HG03342 (cell line): ENCODE data around the gene STK32C.
"Not testable (repeated sequence)": the region's sequence is repeated elsewhere in the genome, so short reads cannot be mapped to it uniquely, and the experiment has no call there.

ENCODE experiments used
- ATAC-seq: cut with Tn5 transposase; IDR thresholded peaks from one replicate; pipeline ENCODE4 v1.9.1; 2021; ENCODE audit warnings: mild to moderate bottlenecking, moderate library complexity; ENCODE audit not compliant: unreplicated experiment

STK32C gene

GRCh38 chr10:132319853-132320653, 12.3 kb upstream of the STK32C start:
- peak; percentile 100 for ATAC-seq

- not testable (repeated sequence) for ATAC-seq
Observed at GRCh38 chr10:132317477-132317876, 9.7 kb upstream of the STK32C start.

DNA sequence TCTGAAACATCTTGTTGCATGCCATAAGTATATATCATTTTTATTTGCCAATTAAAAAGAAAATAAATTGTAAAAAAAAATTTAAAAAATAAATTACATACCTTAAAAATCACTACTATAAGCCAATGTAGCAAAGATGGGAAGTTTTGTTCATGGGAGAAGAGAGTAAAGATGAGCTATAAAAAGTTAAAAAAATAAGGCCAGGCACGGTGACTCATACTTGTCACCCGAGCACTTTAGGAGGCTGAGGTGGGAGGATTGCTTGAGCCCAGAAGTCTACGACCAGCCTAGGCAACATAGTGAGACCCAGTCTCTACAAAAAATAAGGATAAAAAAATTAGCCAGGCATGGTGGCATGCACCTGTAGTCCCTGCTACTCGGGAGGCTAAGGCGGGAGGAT, 8.4 kb upstream of the STK32C start:
- ATAC-seq: no peak

GRCh38 chr10:132314881-132315280, 7.1 kb upstream of the STK32C start:
- not testable (repeated sequence) for ATAC-seq

GRCh38 chr10:132314336-132314735, 6.6 kb upstream of the STK32C start:
- no peak for ATAC-seq

DNA sequence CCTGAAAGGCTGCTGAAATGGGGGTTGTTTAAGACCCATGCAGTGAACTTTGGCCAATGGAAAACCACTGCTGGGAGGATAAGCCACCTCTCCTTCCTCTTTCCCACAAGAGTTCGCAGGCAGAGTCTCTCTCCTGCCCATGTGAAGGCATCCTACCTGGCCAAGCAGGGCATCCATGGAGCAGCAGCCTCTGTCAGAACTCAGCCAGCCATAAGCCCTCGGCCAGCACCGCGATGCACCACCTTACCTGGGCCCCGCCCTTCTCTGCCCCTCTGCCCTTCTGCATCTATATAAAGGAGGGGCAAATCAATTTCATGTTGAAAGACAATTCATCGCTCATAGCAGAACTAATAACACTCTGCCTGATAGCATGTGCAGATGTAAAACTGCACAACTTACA, 6.1 kb upstream of the STK32C start:
- no peak for ATAC-seq

DNA sequence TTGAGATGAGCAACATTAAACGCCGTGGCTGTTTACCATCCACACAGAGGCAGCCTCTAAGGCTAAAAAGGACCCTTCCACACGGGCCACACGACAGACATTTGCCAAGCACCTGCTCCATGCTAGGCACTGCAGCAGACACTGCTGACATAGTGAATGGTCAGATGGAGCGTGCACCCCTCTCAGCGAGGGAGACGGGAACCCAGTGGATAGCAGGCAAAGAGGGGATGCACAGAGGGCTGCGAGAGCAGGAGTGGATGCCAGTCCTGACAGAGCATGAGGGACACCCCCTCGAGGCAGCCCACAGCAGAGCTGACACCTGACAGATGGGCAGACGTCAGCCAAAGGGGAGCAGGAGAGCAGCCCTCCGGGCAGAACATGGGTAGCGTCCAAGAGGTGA, 5.6 kb upstream of the STK32C start:
- no peak for ATAC-seq

DNA sequence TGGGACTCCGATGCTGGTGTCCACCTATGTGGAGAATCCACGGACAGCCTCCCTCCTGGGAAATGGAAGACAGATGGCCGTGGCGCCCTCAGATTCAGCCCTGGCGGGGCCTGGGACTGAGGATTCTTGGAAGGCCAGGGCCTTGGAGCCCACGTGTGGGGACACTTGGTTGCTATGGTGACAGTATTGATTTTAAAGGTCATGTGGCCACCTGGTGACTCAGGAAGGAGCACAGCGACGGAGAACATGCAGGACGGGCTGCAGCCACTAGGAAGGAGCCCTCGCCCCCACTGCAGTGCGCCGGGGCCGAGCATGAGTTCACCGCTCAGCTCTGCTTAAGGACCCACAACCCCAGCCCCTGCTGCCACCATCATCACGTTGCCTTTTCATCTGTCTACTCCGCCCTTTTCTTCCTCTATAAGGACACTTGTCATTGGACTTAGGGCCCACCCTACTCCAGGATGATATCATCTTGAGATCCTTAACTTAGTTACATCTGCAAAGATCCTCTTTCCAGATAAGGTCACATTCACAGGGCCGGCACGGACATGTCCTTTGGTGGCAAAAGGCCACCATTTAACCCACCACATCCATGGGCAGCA, 3.7 kb upstream of the STK32C start:
- ATAC-seq: no peak

DNA sequence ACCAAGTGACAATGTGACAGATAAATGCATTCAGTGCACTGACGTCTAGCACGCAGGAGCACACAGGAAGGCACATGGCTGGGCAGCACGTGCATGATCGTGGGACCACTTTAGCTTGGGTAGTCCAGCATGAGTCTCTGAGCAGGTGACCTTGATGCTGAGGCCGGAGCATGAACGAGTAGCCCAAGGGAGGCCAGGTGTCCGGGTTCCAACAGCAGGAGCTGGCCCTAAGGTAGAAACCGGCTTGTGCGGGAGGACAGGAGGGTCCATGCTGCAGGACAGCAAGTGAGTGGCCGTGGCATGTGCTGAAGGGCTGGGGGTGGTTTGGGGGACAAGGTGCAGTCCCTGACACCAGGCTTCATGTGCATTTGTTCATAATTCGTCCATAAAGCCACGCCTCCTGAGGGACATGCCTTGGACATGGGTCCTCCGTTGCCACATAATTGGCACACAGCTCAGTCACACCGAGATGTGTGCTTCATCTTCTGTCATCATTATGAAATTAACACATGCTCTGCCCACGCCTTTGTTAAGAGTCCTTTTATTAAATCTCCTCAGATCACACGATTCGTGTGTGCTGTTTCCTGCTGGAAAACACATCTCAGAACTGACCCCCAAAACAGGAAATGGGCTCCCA, 3.1 kb upstream of the STK32C start:
- no peak for ATAC-seq

DNA sequence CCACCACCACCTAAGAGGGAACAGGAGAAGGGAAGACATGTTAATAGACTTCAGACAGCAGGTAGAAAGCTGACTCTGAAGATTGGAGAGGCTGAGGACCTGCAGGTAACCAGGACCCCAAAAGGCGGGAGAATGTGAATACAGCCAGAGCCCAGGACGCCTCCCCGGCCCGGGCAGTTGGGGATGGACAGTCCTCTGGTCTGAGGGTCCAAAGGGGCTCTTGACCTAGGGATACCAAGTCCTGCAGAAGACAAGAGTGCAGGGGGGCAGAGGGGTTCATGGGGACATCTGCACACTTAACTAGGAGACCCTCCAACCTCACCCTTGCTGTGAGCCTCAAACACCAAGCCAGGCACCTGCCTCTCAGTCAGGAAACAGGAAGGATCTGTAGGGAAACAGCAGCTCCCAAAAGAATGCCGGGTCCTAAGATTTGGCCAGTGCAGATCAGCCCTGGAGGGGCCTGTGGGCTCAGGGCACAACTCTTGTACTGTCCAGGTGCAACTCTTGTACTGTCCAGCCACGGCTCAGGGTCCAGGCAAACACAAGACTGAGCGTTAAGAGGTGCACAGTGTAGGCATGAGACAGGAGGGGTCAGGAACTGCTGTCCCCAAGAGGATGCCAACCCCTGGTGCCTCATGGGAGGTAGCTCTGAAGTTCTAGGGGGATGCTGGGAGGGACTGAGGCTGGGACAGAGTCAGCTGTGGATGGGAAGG, 2.3 kb upstream of the STK32C start:
- ATAC-seq: no peak

DNA sequence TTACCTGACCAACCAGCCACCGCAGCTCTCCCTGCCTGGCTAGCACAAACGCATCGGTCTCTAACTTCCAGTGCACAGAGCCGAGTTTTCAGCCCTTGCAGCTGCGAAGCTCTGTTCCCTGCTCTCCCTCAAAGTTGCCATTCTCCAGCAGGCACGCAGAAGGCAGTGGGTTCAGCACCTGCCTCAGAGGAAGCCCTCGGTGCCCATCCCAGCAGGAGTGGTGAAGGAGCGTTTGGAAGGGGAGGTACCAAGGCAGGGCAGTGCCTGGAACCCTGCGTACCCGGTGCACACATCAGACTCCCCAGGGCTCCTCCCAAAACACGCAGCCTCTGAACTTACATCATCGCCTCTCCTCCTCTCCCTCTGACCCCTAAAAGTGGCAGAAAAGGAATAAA, 1.7 kb upstream of the STK32C start:
- ATAC-seq: no peak

GRCh38 chr10:132308587-132309470, 1.1 kb upstream of the STK32C start:
- no peak for ATAC-seq

- ATAC-seq: peak; percentile 26
Observed at GRCh38 chr10:132306864-132307751, 642 bp downstream of the STK32C start.

GRCh38 chr10:132306343-132306685, 1.4 kb downstream of the STK32C start:
- ATAC-seq: no peak

DNA sequence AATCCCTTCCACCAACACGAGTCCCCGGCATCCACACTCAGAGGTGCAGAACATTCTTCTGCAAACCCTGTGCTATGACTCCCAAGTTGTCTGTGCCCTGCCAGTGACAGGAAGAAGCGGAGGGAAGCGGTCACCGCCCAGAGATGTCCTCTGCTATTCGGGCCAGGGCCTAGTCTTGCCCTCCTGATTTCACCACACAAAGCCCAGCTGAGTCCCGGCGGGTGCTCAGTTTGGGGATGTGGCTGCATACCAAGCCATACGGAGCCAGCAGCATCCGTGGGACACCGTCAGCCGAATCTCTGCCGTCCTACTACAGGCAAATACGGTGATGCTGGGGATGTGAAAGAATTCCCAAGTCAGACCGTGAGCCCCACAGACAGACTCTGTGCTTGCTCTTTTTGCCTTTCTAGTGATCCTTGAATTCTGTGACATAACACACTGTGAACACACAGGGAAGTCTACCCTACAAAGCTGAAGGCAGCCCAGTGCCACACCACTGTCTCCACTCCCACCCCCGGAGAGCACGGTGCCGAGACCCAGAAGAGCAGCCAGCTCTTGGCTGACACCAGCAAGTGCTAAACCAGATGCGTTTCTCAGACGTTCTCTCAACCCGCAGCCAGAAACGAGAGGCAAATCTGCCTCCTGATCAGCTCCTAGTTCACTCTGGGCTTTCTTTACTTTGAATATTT, 2.0 kb downstream of the STK32C start:
- ATAC-seq: no peak

- no peak for ATAC-seq
Observed at GRCh38 chr10:132304756-132305509, 2.8 kb downstream of the STK32C start.

- ATAC-seq: no peak
Observed at GRCh38 chr10:132303361-132304115, 4.2 kb downstream of the STK32C start.
